Measurements from ENCODE around the gene CARD11. TPM values are rescaled to one million over a fixed set of nuclear protein-coding genes. Genes with fewer than 3 reads are reported as not detected.

CARD11 gene
- total RNA-seq, 1 donor, result under 0.01 TPM

DNA sequence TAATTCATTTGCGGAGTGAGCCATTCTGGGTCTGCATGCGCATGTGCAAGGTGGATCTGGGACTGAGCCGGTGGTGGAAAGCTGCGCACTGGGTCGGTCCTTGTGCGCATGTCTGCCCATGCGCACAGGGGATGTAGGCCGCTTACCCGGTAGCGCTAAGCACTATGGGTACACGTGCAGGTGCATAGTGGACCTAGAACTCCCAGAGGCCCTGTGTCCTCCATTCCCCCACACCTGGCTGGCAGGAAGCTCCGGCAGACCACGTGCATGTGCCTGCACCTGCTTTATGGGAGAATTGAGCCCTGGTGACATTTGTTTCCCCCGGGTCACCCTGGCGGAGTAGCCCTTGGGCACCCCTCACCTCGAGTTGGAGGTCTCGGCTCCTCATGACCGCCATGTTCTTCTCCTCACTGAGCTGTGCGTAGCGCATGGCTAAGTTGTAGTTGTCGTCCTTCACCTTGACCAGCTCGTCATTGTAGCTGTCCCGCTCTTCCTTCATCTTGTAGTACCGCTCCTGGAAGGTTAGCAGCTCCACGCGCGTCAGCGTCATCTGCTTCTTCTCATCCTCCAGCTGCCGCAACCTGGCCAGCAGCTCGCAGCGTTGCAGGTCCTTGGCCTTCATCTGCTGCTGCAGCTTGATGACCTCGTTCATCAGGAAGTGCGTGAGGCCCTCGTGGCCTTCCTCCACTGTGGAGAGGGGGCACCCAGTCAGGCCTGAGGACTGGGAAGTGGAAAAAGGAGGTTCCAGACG lies 99.6 kb downstream of the CARD11 start:
- H3K4me3 ChIP-seq (ENCODE audit: low read depth, low read length), result no peak overlapping the region
- DNase-seq (ENCODE audit: low read depth), result no peak
- TF ChIP-seq, protein P1, sequence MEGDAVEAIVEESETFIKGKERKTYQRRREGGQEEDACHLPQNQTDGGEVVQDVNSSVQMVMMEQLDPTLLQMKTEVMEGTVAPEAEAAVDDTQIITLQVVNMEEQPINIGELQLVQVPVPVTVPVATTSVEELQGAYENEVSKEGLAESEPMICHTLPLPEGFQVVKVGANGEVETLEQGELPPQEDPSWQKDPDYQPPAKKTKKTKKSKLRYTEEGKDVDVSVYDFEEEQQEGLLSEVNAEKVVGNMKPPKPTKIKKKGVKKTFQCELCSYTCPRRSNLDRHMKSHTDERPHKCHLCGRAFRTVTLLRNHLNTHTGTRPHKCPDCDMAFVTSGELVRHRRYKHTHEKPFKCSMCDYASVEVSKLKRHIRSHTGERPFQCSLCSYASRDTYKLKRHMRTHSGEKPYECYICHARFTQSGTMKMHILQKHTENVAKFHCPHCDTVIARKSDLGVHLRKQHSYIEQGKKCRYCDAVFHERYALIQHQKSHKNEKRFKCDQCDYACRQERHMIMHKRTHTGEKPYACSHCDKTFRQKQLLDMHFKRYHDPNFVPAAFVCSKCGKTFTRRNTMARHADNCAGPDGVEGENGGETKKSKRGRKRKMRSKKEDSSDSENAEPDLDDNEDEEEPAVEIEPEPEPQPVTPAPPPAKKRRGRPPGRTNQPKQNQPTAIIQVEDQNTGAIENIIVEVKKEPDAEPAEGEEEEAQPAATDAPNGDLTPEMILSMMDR (IDR thresholded peaks at IDR 0.05; ENCODE audit: insufficient read depth, low read length), result no peak

DNA sequence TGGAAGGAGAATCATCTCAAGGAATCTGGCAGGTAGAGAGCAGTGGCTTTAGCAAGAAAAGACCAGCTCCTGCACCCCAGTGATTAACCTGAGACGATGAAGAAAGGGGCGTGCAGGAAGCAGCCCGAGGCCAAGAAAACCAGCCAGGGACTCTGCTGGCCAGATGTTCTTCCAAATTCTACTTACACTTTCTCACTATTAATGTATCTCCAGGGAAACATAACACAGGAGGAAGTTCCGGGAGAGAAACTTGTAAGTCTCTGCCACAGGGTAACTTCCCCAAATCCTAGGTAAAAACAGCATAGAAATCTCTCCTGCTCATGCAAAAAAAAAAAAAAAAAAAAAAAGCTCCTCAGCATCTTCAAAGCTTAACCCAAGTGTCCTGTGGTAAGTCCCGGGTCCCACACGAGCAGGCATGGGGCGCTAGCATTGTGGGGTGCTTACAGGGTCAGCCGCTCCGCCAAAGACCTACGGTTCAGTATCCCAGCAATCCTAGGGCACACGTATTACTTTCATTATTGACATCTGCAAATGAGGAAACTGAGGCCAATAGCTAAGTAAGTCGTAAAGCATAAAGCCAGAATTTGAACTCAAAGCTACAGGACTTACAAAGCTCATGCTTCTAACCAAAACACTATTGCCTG lies 102.3 kb downstream of the CARD11 start:
- DNase-seq (ENCODE audit: low read depth), result no peak
- TF ChIP-seq, protein P1 (IDR thresholded peaks at IDR 0.05; ENCODE audit: insufficient read depth, low read length), result no peak
- H3K4me3 ChIP-seq (ENCODE audit: low read depth, low read length), result no peak overlapping the region

GRCh38 chr7:2940466-2940865 lies 103.2 kb downstream of the CARD11 start:
- DNase-seq (ENCODE audit: low read depth), result no peak
- H3K4me3 ChIP-seq (ENCODE audit: low read depth, low read length), result no peak overlapping the region
- TF ChIP-seq, protein P1 (IDR thresholded peaks at IDR 0.05; ENCODE audit: insufficient read depth, low read length), result no peak

DNA sequence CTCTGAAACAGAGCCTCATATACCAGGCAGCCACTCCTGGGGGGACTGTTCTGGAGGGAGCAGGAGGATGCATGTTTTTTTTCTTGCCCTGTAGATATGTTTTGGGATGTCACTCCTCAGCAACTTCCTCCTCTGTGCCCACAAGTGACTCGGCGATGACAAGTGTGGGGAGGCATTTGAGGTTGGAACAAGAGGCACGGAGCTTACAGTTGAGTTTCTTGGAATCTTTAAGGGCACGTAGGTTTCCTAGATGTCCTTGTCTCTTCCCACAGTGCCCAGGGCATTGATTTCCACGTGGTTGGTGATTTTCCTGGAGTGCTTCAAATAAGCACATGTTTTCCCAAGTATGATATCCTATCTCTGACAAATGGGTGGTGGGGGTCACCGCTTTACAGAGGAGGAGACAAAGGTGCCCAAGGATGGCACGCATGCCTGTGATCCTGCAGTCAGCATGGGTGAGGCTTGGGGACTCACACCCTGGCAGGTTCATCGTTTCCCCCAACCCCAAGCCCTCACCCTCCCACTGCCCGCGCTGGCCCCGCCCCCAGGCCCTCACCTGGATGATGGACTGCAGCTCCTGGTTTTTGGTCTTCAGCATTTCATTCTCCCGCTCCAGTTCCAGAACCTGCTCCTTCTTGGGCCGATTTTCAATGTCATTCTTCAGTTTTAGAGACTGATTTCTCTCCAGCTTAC lies 104.3 kb downstream of the CARD11 start:
- TF ChIP-seq, protein P1 (IDR thresholded peaks at IDR 0.05; ENCODE audit: insufficient read depth, low read length), result no peak
- no peak overlapping the region for H3K4me3 ChIP-seq (ENCODE audit: low read depth, low read length)
- DNase-seq (ENCODE audit: low read depth), result no peak

- H3K4me3 ChIP-seq (ENCODE audit: low read depth, low read length), result no peak overlapping the region
- no peak for DNase-seq (ENCODE audit: low read depth)
- TF ChIP-seq, protein P1 (IDR thresholded peaks at IDR 0.05; ENCODE audit: insufficient read depth, low read length), result no peak
Observed at GRCh38 chr7:2938514-2939192, 105.0 kb downstream of the CARD11 start.

- TF ChIP-seq, protein P1 (IDR thresholded peaks at IDR 0.05; ENCODE audit: insufficient read depth, low read length), result no peak
- H3K4me3 ChIP-seq (ENCODE audit: low read depth, low read length), result no peak overlapping the region
- no peak for DNase-seq (ENCODE audit: low read depth)
Observed at GRCh38 chr7:2937701-2938513, 105.8 kb downstream of the CARD11 start.
